Body of pancreas (tissue), 4 donors: ENCODE data around the gene CRB1.

Experiments
- POLR2A ChIP-seq, 3 donors: fragments of 450-650 bp; IDR thresholded peaks; one replicate each; pipeline ENCODE4 v1.6.1; 2016; ENCODE audit warnings: antibody characterized with exemption in 3 of 3, mild to moderate bottlenecking in 2 of 3
- TF ChIP-seq, protein P1 (sequence below), 7 experiments: fragments of 450-650 bp in 4 of 7; fragments of 200-600 bp in 3 of 7; sonication (generic) in 3 of 7; IDR thresholded peaks; one replicate each; pipeline ENCODE4 v1.5.1; 2016 to 2019; ENCODE audit warnings: antibody characterized with exemption in 7 of 7

DNA sequence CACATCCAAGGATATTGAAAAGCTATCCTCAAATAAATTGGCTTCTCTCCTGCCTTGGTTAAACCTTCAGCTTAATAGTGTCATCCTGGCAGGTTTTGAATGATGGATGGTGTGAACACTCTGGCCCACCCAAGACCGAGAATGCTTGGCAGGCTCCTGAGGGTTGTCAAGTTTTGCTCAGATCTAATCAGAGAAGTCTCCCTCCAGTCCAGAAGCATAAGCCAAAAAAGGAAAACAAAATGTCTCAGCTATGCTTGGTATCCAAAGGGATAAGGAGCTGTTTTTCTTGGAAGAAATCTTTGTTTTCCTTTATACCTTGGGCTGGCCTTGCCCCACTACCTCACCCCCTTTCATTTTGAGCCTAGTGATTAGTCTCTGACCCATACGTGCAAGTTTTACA is 172.7 kb downstream of the CRB1 start:
- TF ChIP-seq, protein P1, sequence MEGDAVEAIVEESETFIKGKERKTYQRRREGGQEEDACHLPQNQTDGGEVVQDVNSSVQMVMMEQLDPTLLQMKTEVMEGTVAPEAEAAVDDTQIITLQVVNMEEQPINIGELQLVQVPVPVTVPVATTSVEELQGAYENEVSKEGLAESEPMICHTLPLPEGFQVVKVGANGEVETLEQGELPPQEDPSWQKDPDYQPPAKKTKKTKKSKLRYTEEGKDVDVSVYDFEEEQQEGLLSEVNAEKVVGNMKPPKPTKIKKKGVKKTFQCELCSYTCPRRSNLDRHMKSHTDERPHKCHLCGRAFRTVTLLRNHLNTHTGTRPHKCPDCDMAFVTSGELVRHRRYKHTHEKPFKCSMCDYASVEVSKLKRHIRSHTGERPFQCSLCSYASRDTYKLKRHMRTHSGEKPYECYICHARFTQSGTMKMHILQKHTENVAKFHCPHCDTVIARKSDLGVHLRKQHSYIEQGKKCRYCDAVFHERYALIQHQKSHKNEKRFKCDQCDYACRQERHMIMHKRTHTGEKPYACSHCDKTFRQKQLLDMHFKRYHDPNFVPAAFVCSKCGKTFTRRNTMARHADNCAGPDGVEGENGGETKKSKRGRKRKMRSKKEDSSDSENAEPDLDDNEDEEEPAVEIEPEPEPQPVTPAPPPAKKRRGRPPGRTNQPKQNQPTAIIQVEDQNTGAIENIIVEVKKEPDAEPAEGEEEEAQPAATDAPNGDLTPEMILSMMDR (IDR thresholded peaks at IDR 0.05), result no peak
- TF ChIP-seq POLR2A (IDR thresholded peaks at IDR 0.05), result no peak
